SK-N-SH treated with all-trans-retinoic acid at 6 μM for 48 hours (cell line): Measurements from ENCODE around the gene DCDC1.

Experiments used
- ATAC-seq: fragments of 200-7000 bp; cut with Tn5 transposase; 3 replicates; pipeline ENCODE4 v1.9.1; 2020; ENCODE audit warnings: mild to moderate bottlenecking, moderate library complexity
- ARNTL ChIP-seq: fragments of 450-650 bp; formaldehyde crosslinking; IDR thresholded peaks from 2 replicates; pipeline ENCODE4 v1.5.0; 2020; ENCODE audit warnings: low read depth, mild to moderate bottlenecking, moderate library complexity, borderline replicate concordance
- BACH2 ChIP-seq: fragments of 250-450 bp; sonication (Bioruptor Pico); IDR thresholded peaks from 2 replicates; pipeline ENCODE4 v1.9.0; 2021; ENCODE audit warnings: mild to moderate bottlenecking, borderline replicate concordance
- CSDC2 ChIP-seq: fragments of 250-450 bp; sonication (Bioruptor Pico); IDR thresholded peaks from 2 replicates; pipeline ENCODE4 v1.5.0; 2020; ENCODE audit warnings: mild to moderate bottlenecking, moderate library complexity
- ESRRG ChIP-seq: fragments of 250-450 bp; sonication (Bioruptor Pico); IDR thresholded peaks from 2 replicates; pipeline ENCODE4 v1.6.1; 2021; ENCODE audit warnings: mild to moderate bottlenecking
- GLIS3 ChIP-seq: fragments of 250-450 bp; sonication (Bioruptor Pico); IDR thresholded peaks from 2 replicates; pipeline ENCODE4 v1.5.0; 2020; ENCODE audit warnings: mild to moderate bottlenecking, moderate library complexity
- ISL1 ChIP-seq: fragments of 250-450 bp; sonication (Bioruptor Pico); IDR thresholded peaks from 2 replicates; pipeline ENCODE4 v2.1.2; 2022; ENCODE audit warnings: mild to moderate bottlenecking, moderate library complexity
- OSR1 ChIP-seq: fragments of 250-450 bp; sonication (Bioruptor Pico); IDR thresholded peaks from 2 replicates; pipeline ENCODE4 v1.8.0; 2022; ENCODE audit warnings: moderate library complexity, mild to moderate bottlenecking, inconsistent platforms
- PATZ1 ChIP-seq: fragments of 250-450 bp; sonication (Bioruptor Pico); IDR thresholded peaks from 2 replicates; pipeline ENCODE4 v1.8.0; 2020; ENCODE audit warnings: mild to moderate bottlenecking, moderate library complexity, borderline replicate concordance
- PPARA ChIP-seq: fragments of 250-450 bp; sonication (Bioruptor Pico); IDR thresholded peaks from 2 replicates; pipeline ENCODE4 v1.5.0; 2020; ENCODE audit warnings: mild to moderate bottlenecking, borderline replicate concordance
- RARB ChIP-seq: fragments of 250-450 bp; sonication (Bioruptor Pico); IDR thresholded peaks from 2 replicates; pipeline ENCODE4 v1.8.0; 2021; ENCODE audit warnings: mild to moderate bottlenecking, moderate library complexity
- SNAI2 ChIP-seq: fragments of 250-450 bp; sonication (Bioruptor Pico); IDR thresholded peaks from 2 replicates; pipeline ENCODE4 v1.5.0; 2020; ENCODE audit warnings: mild to moderate bottlenecking, moderate library complexity
- TCF4 ChIP-seq: fragments of 250-450 bp; sonication (Bioruptor Pico); IDR thresholded peaks from 2 replicates; pipeline ENCODE4 v1.8.0; 2021; ENCODE audit warnings: mild to moderate bottlenecking, moderate library complexity, borderline replicate concordance
- TOX ChIP-seq: fragments of 250-450 bp; sonication (Bioruptor Pico); IDR thresholded peaks from 2 replicates; pipeline ENCODE4 v1.8.0; 2021; ENCODE audit warnings: mild to moderate bottlenecking, moderate library complexity, borderline replicate concordance
- ZFP3 ChIP-seq: fragments of 250-450 bp; sonication (Bioruptor Pico); IDR thresholded peaks from 2 replicates; pipeline ENCODE4 v1.5.0; 2020; ENCODE audit warnings: mild to moderate bottlenecking, moderate library complexity
- ZFP30 ChIP-seq: fragments of 450-650 bp; formaldehyde crosslinking; IDR thresholded peaks from 2 replicates; pipeline ENCODE4 v1.5.0; 2022; ENCODE audit warnings: mild to moderate bottlenecking, moderate library complexity
- ZNF565 ChIP-seq: fragments of 450-650 bp; formaldehyde crosslinking; conservative IDR thresholded peaks from 2 replicates; pipeline ENCODE4 v1.5.0; 2020; ENCODE audit warnings: low read depth, mild to moderate bottlenecking, moderate library complexity
- ZNF70 ChIP-seq: fragments of 450-650 bp; formaldehyde crosslinking; IDR thresholded peaks from 2 replicates; pipeline ENCODE4 v1.5.0; 2020; ENCODE audit warnings: mild to moderate bottlenecking, moderate library complexity
- ZNF8 ChIP-seq: fragments of 450-650 bp; formaldehyde crosslinking; IDR thresholded peaks from 2 replicates; pipeline ENCODE4 v1.5.0; 2020; ENCODE audit warnings: mild to moderate bottlenecking, moderate library complexity
- TF ChIP-seq, protein P1 (sequence below): fragments of 250-450 bp; sonication (Bioruptor Pico); IDR thresholded peaks from 2 replicates; pipeline ENCODE4 v1.5.0; 2020; ENCODE audit warnings: mild to moderate bottlenecking, moderate library complexity
- TF ChIP-seq, protein P2 (sequence below): fragments of 250-450 bp; sonication (Bioruptor Pico); IDR thresholded peaks from 2 replicates; pipeline ENCODE4 v1.5.1; 2020; ENCODE audit warnings: low read depth, mild to moderate bottlenecking, moderate library complexity
- TF ChIP-seq, protein P3 (sequence below): fragments of 250-450 bp; sonication (Bioruptor Pico); IDR thresholded peaks from 2 replicates; pipeline ENCODE4 v1.5.1; 2021; ENCODE audit warnings: mild to moderate bottlenecking, moderate library complexity
- TF ChIP-seq, protein P4 (sequence below): fragments of 250-450 bp; sonication (Bioruptor Pico); IDR thresholded peaks from 2 replicates; pipeline ENCODE4 v1.8.0; 2021; ENCODE audit warnings: low read depth, mild to moderate bottlenecking, moderate library complexity, borderline replicate concordance

DCDC1 gene

DNA sequence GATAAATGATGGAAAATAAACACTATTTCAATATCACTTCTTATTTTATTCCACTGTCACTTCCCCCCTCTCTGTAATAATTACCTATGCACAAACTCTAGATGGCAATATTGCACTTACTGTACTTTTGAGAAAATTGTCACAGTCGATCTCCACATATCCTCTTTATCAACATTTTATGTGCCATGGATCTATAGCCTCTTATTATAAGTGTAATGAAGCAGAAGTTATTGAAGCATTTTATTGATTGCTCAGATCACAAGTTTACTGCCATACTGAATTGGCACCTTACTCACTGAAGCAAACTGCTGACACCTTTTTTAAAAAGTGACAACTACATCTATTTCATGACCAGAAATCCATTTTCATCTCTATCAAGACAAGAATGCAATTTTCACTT is 133.4 kb downstream of the DCDC1 start (continued):
- TF ChIP-seq TCF4 (CRISPR knock-in tag) (no peak), CSDC2 (CRISPR knock-in tag) (no peak)

- TF ChIP-seq ARNTL, result no peak
- no peak for TF ChIP-seq PPARA (CRISPR knock-in tag)
- no peak for TF ChIP-seq RARB (CRISPR knock-in tag)
- TF ChIP-seq ESRRG (CRISPR knock-in tag), result no peak
- no peak for TF ChIP-seq ZNF8
- TF ChIP-seq, protein P1, sequence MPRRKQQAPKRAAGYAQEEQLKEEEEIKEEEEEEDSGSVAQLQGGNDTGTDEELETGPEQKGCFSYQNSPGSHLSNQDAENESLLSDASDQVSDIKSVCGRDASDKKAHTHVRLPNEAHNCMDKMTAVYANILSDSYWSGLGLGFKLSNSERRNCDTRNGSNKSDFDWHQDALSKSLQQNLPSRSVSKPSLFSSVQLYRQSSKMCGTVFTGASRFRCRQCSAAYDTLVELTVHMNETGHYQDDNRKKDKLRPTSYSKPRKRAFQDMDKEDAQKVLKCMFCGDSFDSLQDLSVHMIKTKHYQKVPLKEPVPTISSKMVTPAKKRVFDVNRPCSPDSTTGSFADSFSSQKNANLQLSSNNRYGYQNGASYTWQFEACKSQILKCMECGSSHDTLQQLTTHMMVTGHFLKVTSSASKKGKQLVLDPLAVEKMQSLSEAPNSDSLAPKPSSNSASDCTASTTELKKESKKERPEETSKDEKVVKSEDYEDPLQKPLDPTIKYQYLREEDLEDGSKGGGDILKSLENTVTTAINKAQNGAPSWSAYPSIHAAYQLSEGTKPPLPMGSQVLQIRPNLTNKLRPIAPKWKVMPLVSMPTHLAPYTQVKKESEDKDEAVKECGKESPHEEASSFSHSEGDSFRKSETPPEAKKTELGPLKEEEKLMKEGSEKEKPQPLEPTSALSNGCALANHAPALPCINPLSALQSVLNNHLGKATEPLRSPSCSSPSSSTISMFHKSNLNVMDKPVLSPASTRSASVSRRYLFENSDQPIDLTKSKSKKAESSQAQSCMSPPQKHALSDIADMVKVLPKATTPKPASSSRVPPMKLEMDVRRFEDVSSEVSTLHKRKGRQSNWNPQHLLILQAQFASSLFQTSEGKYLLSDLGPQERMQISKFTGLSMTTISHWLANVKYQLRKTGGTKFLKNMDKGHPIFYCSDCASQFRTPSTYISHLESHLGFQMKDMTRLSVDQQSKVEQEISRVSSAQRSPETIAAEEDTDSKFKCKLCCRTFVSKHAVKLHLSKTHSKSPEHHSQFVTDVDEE, result no peak
- no peak for TF ChIP-seq ISL1 (CRISPR knock-in tag)
- TF ChIP-seq ZFP3 (CRISPR knock-in tag), result no peak
- TF ChIP-seq PATZ1 (CRISPR knock-in tag), result no peak
- TF ChIP-seq TOX, result no peak
- no peak for TF ChIP-seq ZNF565 (CRISPR knock-in tag)
- no peak for TF ChIP-seq BACH2 (CRISPR knock-in tag)
- TF ChIP-seq OSR1 (CRISPR knock-in tag), result no peak
- TF ChIP-seq, protein P2, sequence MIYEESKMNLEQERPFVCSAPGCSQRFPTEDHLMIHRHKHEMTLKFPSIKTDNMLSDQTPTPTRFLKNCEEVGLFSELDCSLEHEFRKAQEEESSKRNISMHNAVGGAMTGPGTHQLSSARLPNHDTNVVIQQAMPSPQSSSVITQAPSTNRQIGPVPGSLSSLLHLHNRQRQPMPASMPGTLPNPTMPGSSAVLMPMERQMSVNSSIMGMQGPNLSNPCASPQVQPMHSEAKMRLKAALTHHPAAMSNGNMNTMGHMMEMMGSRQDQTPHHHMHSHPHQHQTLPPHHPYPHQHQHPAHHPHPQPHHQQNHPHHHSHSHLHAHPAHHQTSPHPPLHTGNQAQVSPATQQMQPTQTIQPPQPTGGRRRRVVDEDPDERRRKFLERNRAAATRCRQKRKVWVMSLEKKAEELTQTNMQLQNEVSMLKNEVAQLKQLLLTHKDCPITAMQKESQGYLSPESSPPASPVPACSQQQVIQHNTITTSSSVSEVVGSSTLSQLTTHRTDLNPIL, result no peak
- TF ChIP-seq CSDC2 (CRISPR knock-in tag), result no peak
- TF ChIP-seq, protein P3, sequence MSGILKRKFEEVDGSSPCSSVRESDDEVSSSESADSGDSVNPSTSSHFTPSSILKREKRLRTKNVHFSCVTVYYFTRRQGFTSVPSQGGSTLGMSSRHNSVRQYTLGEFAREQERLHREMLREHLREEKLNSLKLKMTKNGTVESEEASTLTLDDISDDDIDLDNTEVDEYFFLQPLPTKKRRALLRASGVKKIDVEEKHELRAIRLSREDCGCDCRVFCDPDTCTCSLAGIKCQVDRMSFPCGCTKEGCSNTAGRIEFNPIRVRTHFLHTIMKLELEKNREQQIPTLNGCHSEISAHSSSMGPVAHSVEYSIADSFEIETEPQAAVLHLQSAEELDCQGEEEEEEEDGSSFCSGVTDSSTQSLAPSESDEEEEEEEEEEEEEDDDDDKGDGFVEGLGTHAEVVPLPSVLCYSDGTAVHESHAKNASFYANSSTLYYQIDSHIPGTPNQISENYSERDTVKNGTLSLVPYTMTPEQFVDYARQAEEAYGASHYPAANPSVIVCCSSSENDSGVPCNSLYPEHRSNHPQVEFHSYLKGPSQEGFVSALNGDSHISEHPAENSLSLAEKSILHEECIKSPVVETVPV (CRISPR knock-in tag), result no peak
- TF ChIP-seq SNAI2 (CRISPR knock-in tag), result no peak
- TF ChIP-seq ZNF70 (CRISPR knock-in tag), result no peak
- no peak for TF ChIP-seq TCF4 (CRISPR knock-in tag)
- TF ChIP-seq, all 23 proteins: peak for 0
- peak; percentile 51; the same call in 1 of the 3 replicates for ATAC-seq
Observed at GRCh38 chr11:31233425-31233824, 136.1 kb downstream of the DCDC1 start.

GRCh38 chr11:31231601-31232000 is 137.9 kb downstream of the DCDC1 start:
- TF ChIP-seq, protein P4, sequence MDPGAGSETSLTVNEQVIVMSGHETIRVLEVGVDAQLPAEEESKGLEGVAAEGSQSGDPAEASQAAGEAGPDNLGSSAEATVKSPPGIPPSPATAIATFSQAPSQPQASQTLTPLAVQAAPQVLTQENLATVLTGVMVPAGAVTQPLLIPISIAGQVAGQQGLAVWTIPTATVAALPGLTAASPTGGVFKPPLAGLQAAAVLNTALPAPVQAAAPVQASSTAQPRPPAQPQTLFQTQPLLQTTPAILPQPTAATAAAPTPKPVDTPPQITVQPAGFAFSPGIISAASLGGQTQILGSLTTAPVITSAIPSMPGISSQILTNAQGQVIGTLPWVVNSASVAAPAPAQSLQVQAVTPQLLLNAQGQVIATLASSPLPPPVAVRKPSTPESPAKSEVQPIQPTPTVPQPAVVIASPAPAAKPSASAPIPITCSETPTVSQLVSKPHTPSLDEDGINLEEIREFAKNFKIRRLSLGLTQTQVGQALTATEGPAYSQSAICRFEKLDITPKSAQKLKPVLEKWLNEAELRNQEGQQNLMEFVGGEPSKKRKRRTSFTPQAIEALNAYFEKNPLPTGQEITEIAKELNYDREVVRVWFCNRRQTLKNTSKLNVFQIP (CRISPR knock-in tag), result no peak
- TF ChIP-seq ZNF70 (CRISPR knock-in tag) (no peak), ARNTL (no peak), OSR1 (CRISPR knock-in tag) (no peak), ESRRG (CRISPR knock-in tag) (no peak)
- TF ChIP-seq, all 23 proteins: peak for 0
- no peak for ATAC-seq

GRCh38 chr11:31218847-31219246 is 150.7 kb downstream of the DCDC1 start:
- no peak for ATAC-seq
- TF ChIP-seq ZFP3 (CRISPR knock-in tag) (no peak), GLIS3 (CRISPR knock-in tag) (no peak), CSDC2 (CRISPR knock-in tag) (no peak), ZNF70 (CRISPR knock-in tag) (no peak), TOX (no peak), PPARA (CRISPR knock-in tag) (no peak), OSR1 (CRISPR knock-in tag) (no peak), ZNF565 (CRISPR knock-in tag) (no peak), ZFP30 (CRISPR knock-in tag) (no peak), BACH2 (CRISPR knock-in tag) (no peak), SNAI2 (CRISPR knock-in tag) (no peak)
- TF ChIP-seq, protein P3 (CRISPR knock-in tag), result no peak
- TF ChIP-seq, protein P1, result no peak
